ENCODE measurements around the gene PLA2G2F. TPM values are rescaled to one million over a fixed set of nuclear protein-coding genes. Genes with fewer than 3 reads are reported as not detected.

The PLA2G2F gene
- total and polyA plus RNA-seq, 9 of the 15 experiments (the other 6 are each of a cell fraction or from before 2014, with no cell fraction given) = not detected

- no peak for TF ChIP-seq CHD7 (IDR thresholded peaks at IDR 0.05; ENCODE audit: low read depth, low read length)
- no peak for TF ChIP-seq BMI1 (IDR thresholded peaks at IDR 0.05; ENCODE audit: low read length)
These were observed 48.8 kb downstream of the PLA2G2F start (continued) for GRCh38 chr1:20187813-20188454.

Measured in K562 (cell line).